Measurements from ENCODE around the gene SHROOM3.

GRCh38 chr4:76476571-76476970, 41.5 kb downstream of the SHROOM3 start:
- no peak for TF ChIP-seq POLR2A (IDR thresholded peaks at IDR 0.05; ENCODE audit: low read length)
- no peak for TF ChIP-seq GATA1 (IDR thresholded peaks at IDR 0.05; ENCODE audit: low read depth, low read length)

All from erythroblast (primary cell).